Fibroblast of skin of right biceps (primary cell): ENCODE measurements around the gene RGS6.
"Not testable (repeated sequence)": the region's sequence is repeated elsewhere in the genome, so short reads cannot be mapped to it uniquely, and the experiment has no call there.

Experiments
- DNase-seq: peaks from one replicate; pipeline ENCODE4 v3.0.0-alpha.2; 2013

RGS6 gene

GRCh38 chr14:71932229-71932981, at the start of gene RGS6:
Gene RGS6 (plus strand): TSS chr14:71932429.
- DNase-seq: peak; percentile 13

- DNase-seq: no peak
These were observed 49.1 kb upstream of the RGS6 start for GRCh38 chr14:71883094-71883493.

GRCh38 chr14:71885301-71885700, 46.9 kb upstream of the RGS6 start:
- DNase-seq: no peak

GRCh38 chr14:71887802-71888201, 44.4 kb upstream of the RGS6 start:
- not testable (repeated sequence) for DNase-seq

- DNase-seq: no peak
These were observed 41.7 kb upstream of the RGS6 start for GRCh38 chr14:71890541-71890940.

GRCh38 chr14:71891185-71891584, 41.0 kb upstream of the RGS6 start:
- no peak for DNase-seq

GRCh38 chr14:71891970-71892369, 40.3 kb upstream of the RGS6 start:
- DNase-seq: no peak

- DNase-seq: no peak
These were observed 27.2 kb upstream of the RGS6 start for GRCh38 chr14:71905031-71905430.

GRCh38 chr14:71905860-71906259, 26.4 kb upstream of the RGS6 start:
- DNase-seq: no peak

- no peak for DNase-seq
These were observed 24.3 kb upstream of the RGS6 start for GRCh38 chr14:71907793-71908515.

- no peak for DNase-seq
These were observed 20.6 kb upstream of the RGS6 start for GRCh38 chr14:71911669-71912068.

GRCh38 chr14:71913342-71913741, 18.9 kb upstream of the RGS6 start:
- no peak for DNase-seq

GRCh38 chr14:71918955-71919354, 13.3 kb upstream of the RGS6 start:
- no peak for DNase-seq

GRCh38 chr14:71923513-71923912, 8.7 kb upstream of the RGS6 start:
- no peak for DNase-seq

GRCh38 chr14:71931492-71932228, 569 bp upstream of the RGS6 start:
- no peak for DNase-seq

- no peak for DNase-seq
These were observed 865 bp downstream of the RGS6 start for GRCh38 chr14:71933001-71933587.

GRCh38 chr14:71938273-71938672, 6.0 kb downstream of the RGS6 start:
- not testable (repeated sequence) for DNase-seq

- DNase-seq: not testable (repeated sequence)
These were observed 7.1 kb downstream of the RGS6 start for GRCh38 chr14:71939344-71939743.

- DNase-seq: not testable (repeated sequence)
These were observed 8.3 kb downstream of the RGS6 start for GRCh38 chr14:71940500-71940899.

- DNase-seq: not testable (repeated sequence)
These were observed 9.4 kb downstream of the RGS6 start for GRCh38 chr14:71941616-71942015.

- no peak for DNase-seq
These were observed 10.9 kb downstream of the RGS6 start for GRCh38 chr14:71942904-71943694.

- no peak for DNase-seq
These were observed 11.4 kb downstream of the RGS6 start for GRCh38 chr14:71943695-71944018.
